GM12874 (cell line): ENCODE results near the gene VSIG10.

Experiments
- CTCF ChIP-seq: IDR thresholded peaks from 2 replicates; pipeline ENCODE4 v1.5.1; 2011; ENCODE audit warnings: low read depth, mild to moderate bottlenecking, control low read depth, low read length, moderate library complexity; ENCODE audit not compliant: insufficient read depth

Gene VSIG10

GRCh38 chr12:118089782-118090181 lies 14.0 kb downstream of the VSIG10 start:
- TF ChIP-seq CTCF, result no peak

- TF ChIP-seq CTCF, result no peak
Observed at GRCh38 chr12:118082161-118082560, 21.6 kb downstream of the VSIG10 start.

GRCh38 chr12:118073768-118074167 lies 30.0 kb downstream of the VSIG10 start:
- no peak for TF ChIP-seq CTCF

- no peak for TF ChIP-seq CTCF
Observed at GRCh38 chr12:118070650-118071049, 33.2 kb downstream of the VSIG10 start.

- no peak for TF ChIP-seq CTCF
Observed at GRCh38 chr12:118068445-118068844, 35.4 kb downstream of the VSIG10 start.

- TF ChIP-seq CTCF, result no peak
Observed at GRCh38 chr12:118065380-118065779, 38.4 kb downstream of the VSIG10 start.

- peak; percentile 42; the same call in 1 of the 2 replicates for TF ChIP-seq CTCF
Observed at GRCh38 chr12:118064608-118065007, 39.2 kb downstream of the VSIG10 start.
